Measurements from ENCODE around the gene ELOA.
"Not testable (repeated sequence)": the region's sequence is repeated elsewhere in the genome, so short reads cannot be mapped to it uniquely, and the experiment has no call there.

ELOA gene

DNA sequence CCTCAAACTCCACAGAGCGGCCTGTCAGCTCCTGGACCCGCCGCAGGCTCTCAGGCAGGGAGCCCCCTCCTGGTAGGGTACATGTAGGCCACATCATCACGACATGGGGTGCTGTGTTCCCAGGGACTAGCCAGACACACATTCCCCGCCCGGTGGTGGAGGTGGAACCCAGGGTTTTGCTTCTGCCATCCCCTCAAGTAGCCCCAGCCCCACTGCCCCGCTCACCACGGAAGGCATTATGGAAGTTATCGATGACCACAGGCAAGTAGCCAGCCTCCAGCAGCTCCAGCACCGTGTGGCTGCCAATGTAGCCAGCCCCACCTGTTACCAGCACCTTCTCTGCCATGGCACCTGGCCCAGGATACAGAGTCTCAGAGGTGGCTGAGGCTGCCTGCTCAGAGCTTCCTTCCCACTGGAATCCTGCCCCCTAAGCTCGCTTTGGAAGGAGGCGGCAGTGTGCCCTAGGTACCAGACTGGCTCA is 55.4 kb downstream of the ELOA start:
- TF ChIP-seq, protein P1, sequence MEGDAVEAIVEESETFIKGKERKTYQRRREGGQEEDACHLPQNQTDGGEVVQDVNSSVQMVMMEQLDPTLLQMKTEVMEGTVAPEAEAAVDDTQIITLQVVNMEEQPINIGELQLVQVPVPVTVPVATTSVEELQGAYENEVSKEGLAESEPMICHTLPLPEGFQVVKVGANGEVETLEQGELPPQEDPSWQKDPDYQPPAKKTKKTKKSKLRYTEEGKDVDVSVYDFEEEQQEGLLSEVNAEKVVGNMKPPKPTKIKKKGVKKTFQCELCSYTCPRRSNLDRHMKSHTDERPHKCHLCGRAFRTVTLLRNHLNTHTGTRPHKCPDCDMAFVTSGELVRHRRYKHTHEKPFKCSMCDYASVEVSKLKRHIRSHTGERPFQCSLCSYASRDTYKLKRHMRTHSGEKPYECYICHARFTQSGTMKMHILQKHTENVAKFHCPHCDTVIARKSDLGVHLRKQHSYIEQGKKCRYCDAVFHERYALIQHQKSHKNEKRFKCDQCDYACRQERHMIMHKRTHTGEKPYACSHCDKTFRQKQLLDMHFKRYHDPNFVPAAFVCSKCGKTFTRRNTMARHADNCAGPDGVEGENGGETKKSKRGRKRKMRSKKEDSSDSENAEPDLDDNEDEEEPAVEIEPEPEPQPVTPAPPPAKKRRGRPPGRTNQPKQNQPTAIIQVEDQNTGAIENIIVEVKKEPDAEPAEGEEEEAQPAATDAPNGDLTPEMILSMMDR (conservative IDR thresholded peaks at IDR 0.05; ENCODE audit: low read depth, low read length) = peak; percentile 22
- H3K4me3 ChIP-seq (ENCODE audit: low read depth, low read length) = no peak overlapping the region
- DNase-seq (ENCODE audit: low read depth) = no peak

DNA sequence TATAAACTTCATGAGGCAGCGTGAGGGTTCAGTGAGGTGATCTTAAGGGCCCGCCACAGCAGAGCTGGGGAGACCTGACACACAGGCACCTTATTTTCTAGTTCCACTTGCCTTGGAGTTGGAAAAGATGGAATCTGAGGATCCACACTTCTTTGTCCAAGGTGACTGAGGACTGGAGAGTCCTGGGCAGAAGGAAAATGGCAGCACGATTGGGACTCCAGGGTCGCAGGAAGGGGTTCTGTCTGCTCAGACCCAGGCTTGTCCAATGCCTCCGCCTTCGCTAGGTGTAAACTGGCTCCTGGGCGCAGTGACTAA is 55.9 kb downstream of the ELOA start:
- TF ChIP-seq, protein P1 (conservative IDR thresholded peaks at IDR 0.05; ENCODE audit: low read depth, low read length) = no peak
- H3K4me3 ChIP-seq (ENCODE audit: low read depth, low read length) = no peak overlapping the region
- DNase-seq (ENCODE audit: low read depth) = no peak

DNA sequence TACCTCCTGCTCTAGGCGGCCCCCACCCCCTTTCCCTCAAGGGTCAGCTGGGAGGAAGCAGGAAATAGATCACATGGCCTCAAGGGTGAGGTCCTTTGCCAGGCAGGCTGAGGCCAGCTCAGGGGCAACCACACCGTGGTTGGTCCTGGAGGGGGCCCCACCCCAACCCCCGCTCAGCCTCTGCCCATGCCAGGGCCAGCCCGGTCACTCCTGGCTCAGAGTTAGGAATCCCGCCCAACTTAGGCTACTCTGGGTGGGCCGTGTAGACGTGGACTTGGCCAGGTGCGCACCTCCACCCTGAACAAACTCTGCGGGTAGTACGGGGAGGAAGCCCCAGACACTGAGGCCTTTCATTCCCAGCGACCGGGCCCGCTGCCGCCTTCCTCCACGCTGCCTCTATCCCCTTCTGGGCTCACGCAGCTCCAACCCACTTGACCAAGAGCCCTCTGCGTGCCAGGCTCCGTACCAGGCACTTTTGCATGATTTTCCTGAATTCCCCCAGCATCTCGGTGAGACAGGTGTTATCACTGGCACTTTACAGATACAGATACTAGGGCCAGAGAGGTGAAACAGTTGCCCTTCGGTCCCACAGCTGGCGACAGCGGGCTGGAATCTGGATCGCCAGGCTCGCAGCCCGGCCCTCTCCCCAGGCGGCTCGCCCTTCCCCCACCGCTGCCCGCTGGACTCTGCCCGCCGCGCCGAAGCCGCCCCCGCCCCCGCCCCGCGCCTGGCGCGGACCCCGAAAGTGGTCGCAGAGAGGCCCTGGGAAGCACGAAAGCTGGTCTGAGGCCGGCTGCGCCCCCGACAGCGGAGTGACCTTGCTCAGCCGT is 56.5 kb downstream of the ELOA start:
- TF ChIP-seq, protein P1 (conservative IDR thresholded peaks at IDR 0.05; ENCODE audit: low read depth, low read length) = no peak
- DNase-seq (ENCODE audit: low read depth) = peak; percentile 71
- peak overlapping the region; percentile 79 for H3K4me3 ChIP-seq (ENCODE audit: low read depth, low read length)

DNA sequence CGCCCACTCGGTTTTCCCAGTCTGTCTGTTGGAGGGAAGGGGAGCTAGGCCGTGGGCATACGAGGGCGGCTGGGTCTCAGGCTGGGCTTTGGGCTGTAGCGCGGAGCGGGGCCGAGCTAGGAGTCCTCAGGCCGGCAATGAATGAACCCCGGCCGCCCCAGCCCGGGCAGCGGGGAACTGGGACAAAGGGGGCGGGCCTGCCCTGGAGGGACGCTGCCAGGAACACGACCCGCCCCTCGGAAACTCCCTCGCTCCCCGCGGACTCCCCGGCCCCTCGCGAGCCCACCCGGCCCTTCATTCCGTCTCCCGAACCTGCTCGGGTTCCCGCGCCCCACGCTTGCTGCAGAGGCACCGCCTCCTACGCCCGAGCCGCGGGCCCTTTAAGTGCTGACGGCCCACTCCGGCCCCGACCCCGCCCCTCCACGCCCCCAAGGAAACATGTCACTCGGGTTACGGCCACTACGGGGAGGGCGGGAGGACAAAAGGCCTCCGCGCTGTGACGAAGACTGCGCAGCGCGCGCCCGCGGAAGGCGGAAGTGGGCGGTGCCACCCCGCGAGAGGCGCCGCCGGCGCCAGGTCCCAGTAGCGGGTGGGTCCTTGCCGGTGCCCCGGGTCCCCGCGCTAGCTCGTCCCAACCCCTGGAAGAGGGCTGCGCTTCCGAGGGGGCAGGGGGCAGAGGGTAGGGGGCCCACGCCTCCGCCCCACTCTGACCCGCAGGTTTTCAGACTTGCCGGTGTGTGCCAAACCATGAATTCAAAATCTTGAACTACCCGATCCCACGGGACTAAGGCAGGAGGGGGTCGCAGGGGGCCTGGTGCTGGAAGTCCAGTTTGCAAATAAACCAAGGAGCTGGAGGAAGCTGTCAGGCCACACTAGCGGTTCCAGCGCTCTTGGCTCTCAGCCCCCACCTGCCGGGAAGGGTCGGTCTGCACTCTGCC is 57.4 kb downstream of the ELOA start, which contains the start of gene GALE:
GALE (minus strand) TSS at position 355 of the 938 bp plus-strand sequence. CDS start 1,747 bp downstream, outside the sequence.
- peak within 1 kb of the TSS; percentile 79 for H3K4me3 ChIP-seq (ENCODE audit: low read depth, low read length)
- TF ChIP-seq, protein P1 (conservative IDR thresholded peaks at IDR 0.05; ENCODE audit: low read depth, low read length) = peak; percentile 17
- DNase-seq (ENCODE audit: low read depth) = peak; percentile 96

DNA sequence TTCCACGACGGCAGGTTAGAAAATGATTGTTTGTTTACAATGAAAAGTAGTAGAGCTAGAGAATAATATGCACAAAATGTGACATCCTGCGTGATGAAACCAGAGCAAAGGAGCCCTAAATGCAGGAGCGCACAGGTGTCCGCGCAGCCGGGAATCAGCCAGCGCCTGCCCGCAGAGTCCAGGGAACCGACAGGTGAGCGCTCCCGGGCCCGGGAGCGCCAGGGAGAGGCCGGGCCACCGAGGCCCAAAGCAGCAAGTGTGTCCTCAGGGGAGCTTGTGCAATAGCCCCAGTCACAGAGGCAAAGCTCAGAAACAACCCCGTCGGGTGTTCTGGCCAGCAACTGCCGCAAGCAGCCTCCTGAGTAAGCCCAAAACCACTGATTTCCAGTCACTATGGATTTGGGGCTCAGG is 58.1 kb downstream of the ELOA start:
- no peak for DNase-seq (ENCODE audit: low read depth)
- peak overlapping the region; percentile 79 for H3K4me3 ChIP-seq (ENCODE audit: low read depth, low read length)
- TF ChIP-seq, protein P1 (conservative IDR thresholded peaks at IDR 0.05; ENCODE audit: low read depth, low read length) = no peak

DNA sequence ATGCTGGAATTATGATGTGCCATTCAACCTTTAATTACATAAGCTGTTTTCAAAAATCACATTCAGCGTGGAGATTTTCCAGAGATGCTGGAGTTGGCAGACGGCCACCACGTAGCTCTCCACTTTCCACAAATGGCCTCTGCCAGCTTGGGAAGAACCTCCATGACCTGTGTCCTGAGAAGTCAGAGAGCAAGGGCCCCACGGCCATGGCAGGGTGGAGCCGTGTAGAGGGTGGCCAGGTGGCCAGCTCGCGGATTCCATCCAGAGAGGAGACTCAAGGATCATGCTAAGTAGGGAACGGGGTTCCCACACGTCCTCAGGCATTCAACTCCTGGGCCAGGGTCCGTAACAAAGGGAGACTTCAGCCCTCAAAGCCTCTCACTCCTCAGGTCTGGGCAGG is 58.6 kb downstream of the ELOA start:
- H3K4me3 ChIP-seq (ENCODE audit: low read depth, low read length) = no peak overlapping the region
- TF ChIP-seq, protein P1 (conservative IDR thresholded peaks at IDR 0.05; ENCODE audit: low read depth, low read length) = no peak
- DNase-seq (ENCODE audit: low read depth) = no peak

DNA sequence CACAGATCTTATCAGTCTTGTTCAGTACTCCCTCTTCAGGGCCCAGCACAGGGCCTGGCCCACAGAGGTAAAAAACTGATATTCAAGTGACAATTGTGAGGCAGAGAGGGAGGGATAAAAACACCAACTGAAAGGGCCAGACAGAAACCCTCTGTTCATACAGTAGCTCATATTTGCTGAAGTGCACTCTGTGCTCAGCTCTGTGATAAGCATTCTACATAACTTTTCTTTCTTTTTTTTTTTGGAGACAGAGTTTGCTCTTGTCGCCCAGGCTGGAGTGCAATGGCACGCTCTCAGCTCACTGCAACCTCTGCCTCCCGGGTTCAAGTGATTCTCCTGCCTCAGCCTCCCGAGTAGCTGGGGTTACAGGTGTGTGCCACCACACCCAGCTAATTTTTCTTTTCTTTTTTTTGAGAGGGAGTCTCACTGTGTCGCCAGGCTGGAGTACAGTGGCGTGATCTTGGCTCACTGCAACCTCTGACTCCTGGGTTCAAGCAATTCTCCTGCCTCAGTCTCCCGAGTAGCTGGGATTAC is 59.6 kb downstream of the ELOA start:
- H3K4me3 ChIP-seq (ENCODE audit: low read depth, low read length); DNase-seq (ENCODE audit: low read depth): not testable (repeated sequence)
